Coronary artery (tissue), 2 donors: ENCODE measurements around the gene CST8.

Source experiments
- DNase-seq: peaks from one replicate; pipeline ENCODE4 v3.0.0-alpha.2; 2017; ENCODE audit warnings: low spot score
- H3K27ac ChIP-seq, 2 donors: fragments of 200-600 bp; sonication (generic); one replicate each; pipeline ENCODE4 v1.5.1; 2016 to 2019
- H3K4me3 ChIP-seq: fragments of 200-600 bp; sonication (generic); 2 replicates; pipeline ENCODE4 v1.5.1; 2016; ENCODE audit warnings: mild to moderate bottlenecking, moderate library complexity
- TF ChIP-seq, protein P1 (sequence below): fragments of 200-600 bp; sonication (generic); IDR thresholded peaks from one replicate; pipeline ENCODE4 v1.5.1; 2019; ENCODE audit warnings: antibody characterized with exemption

Gene CST8

DNA sequence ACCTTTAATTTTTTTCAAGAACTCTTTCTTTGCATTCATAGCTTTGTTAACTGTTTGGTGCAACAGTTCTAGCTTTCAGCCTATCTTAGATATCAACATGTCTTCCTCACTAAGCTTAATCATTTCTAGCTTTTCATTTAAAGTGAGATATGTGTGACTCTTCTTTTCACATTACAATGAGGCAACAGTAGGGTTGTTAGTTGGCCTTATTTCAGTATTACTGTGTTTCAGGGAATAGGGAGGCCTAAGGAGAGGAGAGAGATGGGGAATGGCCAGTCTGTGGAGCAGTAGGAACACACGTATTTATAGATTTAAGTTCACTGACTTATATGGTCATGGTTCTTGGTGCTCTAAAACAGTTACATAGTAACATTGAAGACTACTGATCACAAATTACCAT is 41.6 kb downstream of the CST8 start:
- no peak overlapping the region for H3K4me3 ChIP-seq
- no peak for DNase-seq
- H3K27ac ChIP-seq, result no peak overlapping the region
- TF ChIP-seq, protein P1, sequence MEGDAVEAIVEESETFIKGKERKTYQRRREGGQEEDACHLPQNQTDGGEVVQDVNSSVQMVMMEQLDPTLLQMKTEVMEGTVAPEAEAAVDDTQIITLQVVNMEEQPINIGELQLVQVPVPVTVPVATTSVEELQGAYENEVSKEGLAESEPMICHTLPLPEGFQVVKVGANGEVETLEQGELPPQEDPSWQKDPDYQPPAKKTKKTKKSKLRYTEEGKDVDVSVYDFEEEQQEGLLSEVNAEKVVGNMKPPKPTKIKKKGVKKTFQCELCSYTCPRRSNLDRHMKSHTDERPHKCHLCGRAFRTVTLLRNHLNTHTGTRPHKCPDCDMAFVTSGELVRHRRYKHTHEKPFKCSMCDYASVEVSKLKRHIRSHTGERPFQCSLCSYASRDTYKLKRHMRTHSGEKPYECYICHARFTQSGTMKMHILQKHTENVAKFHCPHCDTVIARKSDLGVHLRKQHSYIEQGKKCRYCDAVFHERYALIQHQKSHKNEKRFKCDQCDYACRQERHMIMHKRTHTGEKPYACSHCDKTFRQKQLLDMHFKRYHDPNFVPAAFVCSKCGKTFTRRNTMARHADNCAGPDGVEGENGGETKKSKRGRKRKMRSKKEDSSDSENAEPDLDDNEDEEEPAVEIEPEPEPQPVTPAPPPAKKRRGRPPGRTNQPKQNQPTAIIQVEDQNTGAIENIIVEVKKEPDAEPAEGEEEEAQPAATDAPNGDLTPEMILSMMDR, result no peak

DNA sequence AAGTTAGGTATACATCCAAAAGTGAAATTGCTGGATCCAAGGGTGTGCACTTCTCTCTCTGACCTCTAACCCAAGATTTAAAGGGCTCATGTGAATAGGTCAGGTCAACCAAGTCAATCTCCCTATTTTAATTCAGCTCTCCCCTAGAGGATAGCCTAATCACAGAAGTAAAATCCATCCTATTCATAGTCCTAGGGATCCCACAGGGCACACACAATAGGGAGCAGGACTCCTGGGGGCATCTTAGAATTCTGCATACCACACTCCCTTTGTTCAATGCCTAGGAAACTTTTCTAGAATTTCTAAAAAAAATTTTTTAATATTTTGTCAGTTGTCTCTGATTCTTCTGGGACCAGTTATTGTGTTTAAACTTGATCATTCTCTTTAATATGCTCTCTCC is 42.2 kb downstream of the CST8 start:
- H3K27ac ChIP-seq, result no peak overlapping the region
- TF ChIP-seq, protein P1, result no peak
- no peak overlapping the region for H3K4me3 ChIP-seq
- DNase-seq, result no peak

DNA sequence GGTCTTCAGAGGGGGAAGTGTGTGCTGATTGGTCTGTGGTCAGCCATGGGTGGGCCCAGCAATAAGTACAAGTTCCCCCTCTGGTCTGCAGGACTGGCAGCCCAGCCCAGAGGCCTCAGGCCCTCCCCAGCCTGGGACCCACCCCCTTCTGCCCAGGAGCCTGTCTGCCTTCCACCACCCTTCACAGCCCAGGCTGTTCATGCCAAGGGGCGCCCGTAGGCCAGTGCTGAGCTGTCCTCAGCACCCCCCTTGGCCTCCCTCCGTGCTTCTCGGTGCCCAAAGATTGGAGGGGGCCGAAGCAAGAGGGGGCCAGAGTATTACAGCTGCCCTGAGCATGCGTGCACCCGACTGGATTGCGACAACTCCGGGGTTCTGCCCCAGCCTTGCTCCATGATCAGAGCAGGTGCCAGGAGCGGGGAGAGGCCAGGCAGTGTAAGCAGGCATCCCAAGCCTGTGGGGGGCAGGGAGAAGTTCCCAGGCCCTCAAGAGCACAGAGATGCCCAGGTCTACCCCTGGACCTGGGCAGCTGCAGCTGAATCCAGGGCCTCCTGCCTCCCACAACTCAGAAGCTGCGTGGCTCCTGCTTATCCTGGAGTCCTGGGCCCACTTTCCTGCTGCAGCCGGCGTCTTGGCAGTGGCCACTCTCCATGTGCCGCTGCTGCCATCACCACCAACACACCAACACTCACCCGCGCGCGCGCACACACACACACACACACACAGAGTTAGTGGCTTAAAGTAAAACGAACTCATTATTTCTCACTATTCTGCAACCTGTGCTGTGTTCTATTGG is 44.1 kb downstream of the CST8 start:
- DNase-seq, result no peak
- TF ChIP-seq, protein P1, result no peak
- H3K27ac ChIP-seq, result no peak overlapping the region
- no peak overlapping the region for H3K4me3 ChIP-seq

DNA sequence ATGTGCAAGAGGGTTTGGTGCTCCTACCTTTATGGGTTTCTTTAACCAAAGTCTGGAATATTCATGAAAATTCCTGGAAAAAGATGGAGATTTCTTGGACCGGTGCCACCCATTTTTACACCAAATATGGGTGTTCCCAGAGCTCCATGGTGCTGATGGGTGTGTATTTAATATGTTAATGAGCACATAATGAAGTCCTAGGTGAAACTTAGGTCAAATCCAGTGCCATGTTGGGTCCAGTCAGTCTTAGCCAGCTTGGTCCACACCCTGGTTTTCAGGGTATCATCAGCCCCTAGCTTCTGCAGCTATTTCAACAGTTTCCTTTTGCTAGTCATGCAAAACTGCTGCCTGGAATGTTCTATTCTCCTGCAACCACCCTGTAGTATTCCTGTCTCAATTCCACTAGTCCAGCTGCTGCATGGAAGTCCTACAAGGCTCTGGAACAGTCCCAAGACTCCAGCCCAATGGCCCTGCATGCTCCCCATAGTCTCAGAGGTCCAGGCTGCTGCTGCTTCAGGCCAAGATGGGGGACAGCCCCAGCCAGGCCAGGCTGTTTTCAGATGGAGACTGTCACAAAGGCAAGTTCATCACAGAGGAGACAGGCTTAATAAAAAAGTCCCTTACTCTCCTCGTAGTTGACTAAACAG is 45.5 kb downstream of the CST8 start:
- Histone ChIP-seq H3K27ac (no peak overlapping the region), H3K4me3 (no peak overlapping the region)
- TF ChIP-seq, protein P1, result no peak
- no peak for DNase-seq

DNA sequence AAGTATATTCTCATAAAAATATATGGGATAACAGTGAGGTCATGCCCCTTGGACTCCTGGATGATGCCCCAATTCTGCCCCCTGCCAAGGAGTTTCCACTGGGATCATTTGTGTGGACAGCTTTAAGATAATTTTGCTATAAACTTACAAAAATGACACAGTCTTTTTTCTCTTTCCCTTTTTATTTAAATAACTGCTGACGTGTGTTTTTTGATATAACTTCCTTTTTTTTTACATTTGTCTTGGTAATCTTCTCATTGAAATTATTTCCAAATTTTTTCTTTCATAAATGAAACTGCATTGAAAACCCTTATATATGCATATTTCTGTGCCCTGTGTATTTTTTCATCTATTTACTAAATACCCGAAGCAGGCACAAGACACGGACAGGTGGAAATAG is 46.1 kb downstream of the CST8 start:
- H3K4me3 ChIP-seq, result no peak overlapping the region
- DNase-seq, result no peak
- H3K27ac ChIP-seq, result no peak overlapping the region
- TF ChIP-seq, protein P1, result no peak

DNA sequence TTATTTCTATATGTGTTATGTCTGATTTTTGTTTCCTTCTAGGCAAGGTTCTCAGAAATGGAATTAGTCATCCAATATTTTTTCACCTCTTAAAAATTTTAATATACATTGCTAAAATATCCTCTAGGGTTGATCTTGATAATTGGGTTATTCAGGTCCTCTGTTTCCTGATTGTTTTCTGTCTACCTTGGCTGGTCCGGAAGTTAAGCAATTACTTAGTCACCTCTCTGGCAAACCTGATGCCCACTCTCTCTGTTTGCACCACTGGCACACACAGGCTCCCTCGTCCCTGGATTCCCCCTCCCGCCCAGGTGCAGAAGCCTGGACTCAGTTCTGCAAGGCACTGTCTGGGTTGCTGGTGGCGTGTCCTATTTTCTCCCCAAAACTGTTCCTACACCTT is 49.7 kb downstream of the CST8 start:
- no peak for DNase-seq
- no peak overlapping the region for H3K4me3 ChIP-seq
- TF ChIP-seq, protein P1, result no peak

DNA sequence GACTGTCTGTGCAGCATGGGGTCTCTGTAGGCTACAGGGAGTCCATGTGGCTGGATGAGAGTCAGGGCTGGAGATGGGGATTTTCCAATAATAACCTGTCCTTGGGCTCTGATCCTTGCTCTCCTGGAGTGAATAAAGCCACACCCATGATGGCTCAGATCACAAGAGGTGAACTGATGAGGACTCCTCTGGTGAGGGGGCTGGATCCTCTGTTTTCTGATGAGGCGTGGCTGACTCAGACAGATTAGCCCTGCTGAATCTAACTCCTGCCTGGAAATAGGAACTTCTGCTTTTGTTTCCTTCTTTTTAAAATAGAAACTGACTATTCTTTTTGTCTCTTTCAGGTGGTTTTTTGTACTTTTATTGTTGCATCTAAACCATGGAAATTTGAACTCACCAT is 50.4 kb downstream of the CST8 start:
- TF ChIP-seq, protein P1, result no peak
- DNase-seq, result no peak
- Histone ChIP-seq H3K27ac (no peak overlapping the region), H3K4me3 (no peak overlapping the region)

More for the DNA sequence above, 49.7 kb downstream of the CST8 start:
- no peak overlapping the region for H3K27ac ChIP-seq
